DND-41 (cell line): ENCODE measurements around the gene PRKCA.

Experiments used
- ATAC-seq: fragments of 200-7000 bp; cut with Tn5 transposase; 3 replicates; pipeline ENCODE4 v1.9.1; 2021; ENCODE audit warnings: low read depth; ENCODE audit not compliant: insufficient read depth
- DNase-seq: peaks from one replicate; pipeline ENCODE4 v3.0.0-alpha.2; 2020
- H2AFZ ChIP-seq: 2 replicates; pipeline ENCODE4 v1.6.0; 2012; ENCODE audit warnings: low read depth, low read length
- H3K27ac ChIP-seq: 2 replicates; pipeline ENCODE4 v1.5.1; 2012; ENCODE audit warnings: low read length, inconsistent platforms
- H3K27me3 ChIP-seq: fragments of 200-600 bp; sonication (generic); 2 replicates; pipeline ENCODE4 v1.6.0; 2012; ENCODE audit warnings: low read length, mild to moderate bottlenecking, inconsistent platforms; ENCODE audit not compliant: insufficient read depth, poor library complexity
- H3K36me3 ChIP-seq: 2 replicates; pipeline ENCODE4 v1.5.1; 2012; ENCODE audit warnings: low read length, inconsistent platforms; ENCODE audit not compliant: insufficient read depth
- H3K4me1 ChIP-seq: 2 replicates; pipeline ENCODE4 v1.5.1; 2012; ENCODE audit warnings: mild to moderate bottlenecking, low read length; ENCODE audit not compliant: insufficient read depth
- H3K4me2 ChIP-seq: 2 replicates; pipeline ENCODE4 v1.6.0; 2012; ENCODE audit warnings: mild to moderate bottlenecking, moderate library complexity, low read length, inconsistent platforms; ENCODE audit not compliant: insufficient read depth
- H3K4me3 ChIP-seq, 2 experiments: fragments of 200-600 bp in 1 of 2; shearing (Covaris generic) in 1 of 2; 2 replicates each; pipeline ENCODE4 v1.5.1; 2012 to 2016; ENCODE audit warnings: inconsistent platforms in 2 of 2, low read length in 2 of 2, mild to moderate bottlenecking in 2 of 2, low read depth in 1 of 2, moderate library complexity in 1 of 2
- H3K79me2 ChIP-seq: 2 replicates; pipeline ENCODE4 v1.6.0; 2012; ENCODE audit warnings: low read length, inconsistent platforms; ENCODE audit not compliant: insufficient read depth
- H3K9ac ChIP-seq: 2 replicates; pipeline ENCODE4 v1.6.0; 2012; ENCODE audit warnings: low read depth, mild to moderate bottlenecking, inconsistent platforms, low read length, moderate library complexity
- H3K9me3 ChIP-seq: 2 replicates; pipeline ENCODE4 v1.5.1; 2012; ENCODE audit warnings: low read length, moderate library complexity, mild to moderate bottlenecking, inconsistent platforms; ENCODE audit not compliant: insufficient read depth, severe bottlenecking
- H4K20me1 ChIP-seq: 2 replicates; pipeline ENCODE4 v1.6.0; 2012; ENCODE audit warnings: low read length; ENCODE audit not compliant: insufficient read depth
- EZH2 ChIP-seq: IDR thresholded peaks from 3 replicates; pipeline ENCODE4 v1.6.1; 2012; ENCODE audit warnings: borderline replicate concordance, low read depth, mild to moderate bottlenecking, moderate library complexity, low read length, inconsistent platforms; ENCODE audit not compliant: severe bottlenecking
- TF ChIP-seq, protein P1 (sequence below): IDR thresholded peaks from 2 replicates; pipeline ENCODE4 v1.5.1; 2012; ENCODE audit warnings: borderline replicate concordance, low read length, moderate library complexity, mild to moderate bottlenecking; ENCODE audit not compliant: poor library complexity, severe bottlenecking; ENCODE audit errors: extremely low read depth

Gene PRKCA

DNA sequence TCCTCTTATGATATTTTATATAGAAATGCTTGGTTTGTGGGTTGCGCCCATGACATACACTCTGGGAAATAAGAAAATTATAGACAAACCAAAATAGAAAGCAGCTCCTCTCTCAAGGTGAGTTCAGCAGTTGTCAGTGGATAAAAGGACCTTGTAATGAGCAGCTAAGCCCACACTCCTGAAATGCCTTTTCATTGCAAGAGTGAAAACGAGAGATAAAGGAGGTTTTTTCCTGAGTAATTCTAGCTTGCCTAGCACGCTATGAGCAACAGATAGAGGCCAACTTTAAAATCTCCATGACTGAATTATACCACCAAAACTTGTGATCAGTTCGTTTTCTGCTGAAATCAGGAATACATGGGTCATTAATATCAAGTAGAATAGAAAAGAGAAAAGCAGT, 270.7 kb downstream of the PRKCA start:
- TF ChIP-seq EZH2 = no peak
- TF ChIP-seq, protein P1, sequence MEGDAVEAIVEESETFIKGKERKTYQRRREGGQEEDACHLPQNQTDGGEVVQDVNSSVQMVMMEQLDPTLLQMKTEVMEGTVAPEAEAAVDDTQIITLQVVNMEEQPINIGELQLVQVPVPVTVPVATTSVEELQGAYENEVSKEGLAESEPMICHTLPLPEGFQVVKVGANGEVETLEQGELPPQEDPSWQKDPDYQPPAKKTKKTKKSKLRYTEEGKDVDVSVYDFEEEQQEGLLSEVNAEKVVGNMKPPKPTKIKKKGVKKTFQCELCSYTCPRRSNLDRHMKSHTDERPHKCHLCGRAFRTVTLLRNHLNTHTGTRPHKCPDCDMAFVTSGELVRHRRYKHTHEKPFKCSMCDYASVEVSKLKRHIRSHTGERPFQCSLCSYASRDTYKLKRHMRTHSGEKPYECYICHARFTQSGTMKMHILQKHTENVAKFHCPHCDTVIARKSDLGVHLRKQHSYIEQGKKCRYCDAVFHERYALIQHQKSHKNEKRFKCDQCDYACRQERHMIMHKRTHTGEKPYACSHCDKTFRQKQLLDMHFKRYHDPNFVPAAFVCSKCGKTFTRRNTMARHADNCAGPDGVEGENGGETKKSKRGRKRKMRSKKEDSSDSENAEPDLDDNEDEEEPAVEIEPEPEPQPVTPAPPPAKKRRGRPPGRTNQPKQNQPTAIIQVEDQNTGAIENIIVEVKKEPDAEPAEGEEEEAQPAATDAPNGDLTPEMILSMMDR = no peak
- Histone ChIP-seq H3K4me2 (no peak overlapping the region), H3K9ac (no peak overlapping the region), H3K36me3 (no peaks in the 10 kb centered on the region), H3K27ac (no peak overlapping the region), H4K20me1 (no peaks in the 10 kb centered on the region), H3K9me3 (no peaks in the 10 kb centered on the region), H3K79me2 (no peaks in the 10 kb centered on the region), H2AFZ (no peak overlapping the region), H3K4me1 (peaks cover 4% of the 10 kb centered on the region), H3K27me3 (no peaks in the 10 kb centered on the region), H3K4me3 (no peak overlapping the region)
- DNase-seq (no peak), ATAC-seq (no peak)

DNA sequence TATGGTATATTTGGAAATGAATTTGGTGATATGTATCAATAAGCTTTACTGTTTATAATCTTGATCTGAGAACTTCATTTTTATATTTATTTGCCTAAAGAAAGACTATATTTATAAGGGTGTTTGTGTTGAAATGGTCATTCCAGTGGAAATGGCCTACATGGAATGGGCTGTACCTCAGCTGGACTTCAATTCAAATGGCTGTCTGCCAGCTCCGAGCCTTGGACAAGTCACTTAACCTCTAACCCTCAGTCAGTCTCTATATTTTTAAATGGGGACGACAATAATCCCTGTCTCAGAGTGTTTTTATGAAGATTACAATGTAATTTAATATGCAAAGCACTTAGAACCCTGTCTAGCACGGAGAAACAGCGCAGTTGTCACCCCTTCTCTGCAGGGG, 271.7 kb downstream of the PRKCA start:
- Histone ChIP-seq H4K20me1 (no peaks in the 10 kb centered on the region), H3K27ac (no peak overlapping the region), H3K4me3 (no peak overlapping the region), H3K79me2 (no peaks in the 10 kb centered on the region), H3K9me3 (no peaks in the 10 kb centered on the region), H3K4me2 (no peak overlapping the region), H3K36me3 (no peaks in the 10 kb centered on the region), H3K27me3 (no peaks in the 10 kb centered on the region), H3K4me1 (no peaks in the 10 kb centered on the region), H3K9ac (no peak overlapping the region), H2AFZ (no peak overlapping the region)
- ATAC-seq (no peak), DNase-seq (no peak)
- no peak for TF ChIP-seq EZH2
- TF ChIP-seq, protein P1 = no peak

DNA sequence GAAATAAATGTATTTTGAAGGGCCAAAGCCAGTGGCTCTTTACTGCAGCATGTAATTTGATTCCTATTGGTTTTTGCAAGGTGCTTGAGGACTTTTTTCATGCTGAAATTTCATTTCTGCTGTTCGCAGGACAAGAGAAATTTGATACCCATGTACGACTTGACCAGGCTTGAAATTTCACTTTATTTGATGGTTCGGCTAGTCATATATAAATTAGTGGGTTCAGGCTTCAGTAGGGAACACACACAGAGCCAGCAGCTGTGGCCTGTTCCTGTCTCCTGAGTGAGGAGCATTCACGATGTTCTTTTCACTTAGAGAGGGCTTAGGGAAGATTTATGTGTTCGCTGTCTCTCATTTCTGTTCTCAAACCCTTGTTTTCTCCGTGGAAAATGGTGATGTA, 274.1 kb downstream of the PRKCA start:
- H3K4me3 ChIP-seq = no peak overlapping the region
- H3K36me3 ChIP-seq = no peaks in the 10 kb centered on the region
- H2AFZ ChIP-seq = no peak overlapping the region
- H3K4me2 ChIP-seq = no peak overlapping the region
- no peak overlapping the region for H3K9ac ChIP-seq
- no peak overlapping the region for H3K27ac ChIP-seq
- H3K9me3 ChIP-seq = no peaks in the 10 kb centered on the region
- ATAC-seq (no peak), DNase-seq (no peak)
- H3K79me2 ChIP-seq = no peaks in the 10 kb centered on the region
- no peaks in the 10 kb centered on the region for H3K27me3 ChIP-seq
- H3K4me1 ChIP-seq = no peaks in the 10 kb centered on the region
- no peak for TF ChIP-seq EZH2
- TF ChIP-seq, protein P1 = no peak
- H4K20me1 ChIP-seq = no peaks in the 10 kb centered on the region

DNA sequence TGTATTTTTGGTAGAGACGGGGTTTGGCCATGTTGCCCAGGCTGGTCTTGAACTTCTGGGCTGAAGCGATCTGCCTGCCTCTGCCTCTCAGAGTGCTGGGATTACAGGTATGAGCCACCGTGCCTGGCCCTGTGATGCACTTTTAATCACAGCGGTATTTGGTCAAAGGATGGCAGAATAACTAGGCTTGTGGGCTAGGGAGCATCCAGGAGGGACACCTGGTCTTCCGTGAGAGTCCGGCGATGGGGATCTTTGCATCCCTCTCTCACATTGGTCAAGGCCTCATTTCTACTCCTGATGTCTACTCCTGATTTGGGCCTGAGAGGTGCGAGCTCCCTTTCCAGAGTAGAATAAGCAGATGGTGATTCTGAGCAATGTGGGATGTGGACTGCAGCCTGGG, 274.6 kb downstream of the PRKCA start:
- Histone ChIP-seq H3K79me2 (no peaks in the 10 kb centered on the region), H3K27ac (no peak overlapping the region), H3K27me3 (no peaks in the 10 kb centered on the region), H3K4me3 (no peak overlapping the region), H3K9me3 (no peaks in the 10 kb centered on the region), H3K4me2 (no peak overlapping the region), H3K4me1 (no peaks in the 10 kb centered on the region), H2AFZ (no peak overlapping the region), H3K9ac (no peak overlapping the region), H4K20me1 (no peaks in the 10 kb centered on the region), H3K36me3 (no peaks in the 10 kb centered on the region)
- ATAC-seq (no peak), DNase-seq (no peak)
- TF ChIP-seq, protein P1 = no peak
- no peak for TF ChIP-seq EZH2
